Measurements from ENCODE around the gene SLC13A2. TPM values are rescaled to one million over a fixed set of nuclear protein-coding genes. Genes with fewer than 3 reads are reported as not detected.

Gene SLC13A2
- total RNA-seq, 1 donor from 2014 or later: not detected

Other genes with a start within 250 kb of the SLC13A2 start
- 58.5 and 60.5 TPM in 2 replicates for gene TMEM97, start 154.4 kb upstream of the SLC13A2 start, total RNA-seq
- gene IFT20, start 138.2 kb upstream of the SLC13A2 start, total RNA-seq: 55.3 and 61.9 TPM in 2 replicates
- 57.0 and 59.2 TPM in 2 replicates for gene TNFAIP1, start 137.9 kb upstream of the SLC13A2 start, total RNA-seq
- gene POLDIP2, start 116.1 kb upstream of the SLC13A2 start, total RNA-seq: 79.8 and 80.2 TPM in 2 replicates
- gene SEBOX, start 108.4 kb upstream of the SLC13A2 start, total RNA-seq: not detected in 2 replicates
- 0.70 and 0.97 TPM in 2 replicates for gene VTN, start 103.3 kb upstream of the SLC13A2 start, total RNA-seq
- gene SARM1, start 102.0 kb upstream of the SLC13A2 start, total RNA-seq: 27.8 and 31.7 TPM in 2 replicates
- 5.5 and 5.9 TPM in 2 replicates for gene SLC46A1, start 67.4 kb upstream of the SLC13A2 start, total RNA-seq
- gene FOXN1, start 32.7 kb downstream of the SLC13A2 start, total RNA-seq: not detected in 2 replicates
- 26.0 and 34.9 TPM in 2 replicates for gene UNC119, start 79.0 kb downstream of the SLC13A2 start, total RNA-seq
- gene PIGS, start 97.9 kb downstream of the SLC13A2 start, total RNA-seq: 80.0 and 84.3 TPM in 2 replicates
- 2.7 and 3.2 TPM in 2 replicates for gene ALDOC, start 103.3 kb downstream of the SLC13A2 start, total RNA-seq
- 15.2 and 15.6 TPM in 2 replicates for gene SPAG5, start 125.4 kb downstream of the SLC13A2 start, total RNA-seq
- gene RSKR, start 140.5 kb downstream of the SLC13A2 start, total RNA-seq: 7.9 and 10.3 TPM in 2 replicates
- gene BLTP2, start 171.5 kb downstream of the SLC13A2 start, total RNA-seq: 159 and 173 TPM in 2 replicates
- 71.0 and 73.0 TPM in 2 replicates for gene SDF2, start 188.3 kb downstream of the SLC13A2 start, total RNA-seq
- 91.2 and 92.0 TPM in 2 replicates for gene SUPT6H, start 188.6 kb downstream of the SLC13A2 start, total RNA-seq
- gene PROCA1, start 238.2 kb downstream of the SLC13A2 start, total RNA-seq: 2.1 and 3.0 TPM in 2 replicates
- 153 TPM in 2 replicates for gene RAB34, start 244.2 kb downstream of the SLC13A2 start, total RNA-seq
- gene RPL23A, start 246.3 kb downstream of the SLC13A2 start, total RNA-seq: 1,390 and 1,395 TPM in 2 replicates

Data from osteocyte (in vitro differentiated cells).